IMR-90 (cell line): ENCODE data around the gene FRS3. TPM values are rescaled to one million over a fixed set of nuclear protein-coding genes. Genes with fewer than 3 reads are reported as not detected.

ENCODE experiments used
- ATAC-seq: fragments of 200-7000 bp; cut with Tn5 transposase; 2 replicates; pipeline ENCODE4 v1.9.1; 2020; ENCODE audit warnings: low read depth, mild to moderate bottlenecking, moderate library complexity
- BruUV-seq: library from RNA; stranded (reverse); fragments of 400-500 nt; replicated peaks from 2 replicates; lab custom pipeline; 2021; lab: Mats Ljungman, UMichigan
- CTCF ChIA-PET: fragments of 300-600 bp; formaldehyde crosslinking; extraction: SDS; loops from one replicate; lab custom pipeline; 2021; ENCODE audit warnings: antibody characterized with exemption; lab: Yijun Ruan, JAX
- POLR2A ChIA-PET: fragments of 300-600 bp; sonication (Branson Sonifier 250); formaldehyde crosslinking; loops from one replicate; lab custom pipeline; 2022; ENCODE audit warnings: antibody characterized with exemption; ENCODE audit not compliant: unreplicated experiment; lab: Charles Lee
- DNase-seq: peaks from one replicate; pipeline ENCODE4 v3.0.0; 2013
- H2AFZ ChIP-seq: replicated peaks from 2 replicates; pipeline ENCODE3; 2013; ENCODE audit warnings: low read length, mild to moderate bottlenecking; ENCODE audit not compliant: poor library complexity
- H2AK5ac ChIP-seq: 2 replicates; pipeline ENCODE4 v1.6.1; 2013; ENCODE audit warnings: low read depth, low read length, inconsistent platforms
- H2AK9ac ChIP-seq: replicated peaks from 2 replicates; pipeline ENCODE3; 2013; ENCODE audit warnings: mild to moderate bottlenecking, low read depth, low read length, moderate library complexity; ENCODE audit not compliant: poor library complexity
- H2BK120ac ChIP-seq: 2 replicates; pipeline ENCODE4 v1.6.1; 2013; ENCODE audit warnings: low read depth, low read length, inconsistent platforms
- H2BK15ac ChIP-seq: 3 replicates; pipeline ENCODE4 v1.6.1; 2013; ENCODE audit warnings: low read depth, low read length, inconsistent platforms
- H2BK20ac ChIP-seq: 2 replicates; pipeline ENCODE4 v1.6.1; 2013; ENCODE audit warnings: low read depth, mild to moderate bottlenecking, inconsistent platforms, low read length, moderate library complexity
- H2BK5ac ChIP-seq: 2 replicates; pipeline ENCODE4 v1.6.1; 2013; ENCODE audit warnings: mild to moderate bottlenecking, low read depth, low read length, inconsistent platforms; ENCODE audit not compliant: poor library complexity, severe bottlenecking
- H3K14ac ChIP-seq: replicated peaks from 2 replicates; pipeline ENCODE4 v1.6.1; 2013; ENCODE audit warnings: low read depth, low read length, inconsistent platforms
- H3K18ac ChIP-seq: 2 replicates; pipeline ENCODE4 v1.6.1; 2013; ENCODE audit warnings: low read depth, low read length, control low read depth
- H3K23ac ChIP-seq: 2 replicates; pipeline ENCODE4 v1.6.1; 2013; ENCODE audit warnings: low read depth, low read length, inconsistent platforms
- H3K27ac ChIP-seq: 2 replicates; pipeline ENCODE4 v1.5.1; 2013; ENCODE audit warnings: mild to moderate bottlenecking, control low read depth, low read length; ENCODE audit not compliant: insufficient read depth
- H3K27me3 ChIP-seq: 2 replicates; pipeline ENCODE4 v1.6.1; 2013; ENCODE audit warnings: low read length; ENCODE audit not compliant: control insufficient read depth, insufficient read depth
- H3K36me3 ChIP-seq: 2 replicates; pipeline ENCODE4 v1.6.1; 2013; ENCODE audit warnings: low read length, mixed read lengths; ENCODE audit not compliant: control insufficient read depth, insufficient read depth
- H3K4ac ChIP-seq: 2 replicates; pipeline ENCODE4 v1.6.1; 2013; ENCODE audit warnings: low read depth, low read length, inconsistent platforms
- H3K4me1 ChIP-seq: 2 replicates; pipeline ENCODE4 v1.6.1; 2013; ENCODE audit warnings: low read length, mixed read lengths; ENCODE audit not compliant: control insufficient read depth, insufficient read depth
- H3K4me2 ChIP-seq: 2 replicates; pipeline ENCODE4 v1.6.1; 2013; ENCODE audit warnings: low read depth, mild to moderate bottlenecking, control low read depth, low read length, moderate library complexity
- H3K4me3 ChIP-seq: 2 replicates; pipeline ENCODE4 v1.5.1; 2013; ENCODE audit warnings: low read depth, mild to moderate bottlenecking, control low read depth, low read length, moderate library complexity; ENCODE audit not compliant: insufficient read depth
- H3K56ac ChIP-seq: 2 replicates; pipeline ENCODE4 v1.6.1; 2013; ENCODE audit warnings: low read length, inconsistent platforms; ENCODE audit not compliant: insufficient read depth; ENCODE audit errors: extremely low read depth
- H3K79me1 ChIP-seq, 2 experiments: 2 replicates each; pipeline ENCODE4 v1.6.1; 2013; ENCODE audit warnings: low read length in 2 of 2, inconsistent platforms in 1 of 2, low read depth in 1 of 2
- H3K9ac ChIP-seq: 2 replicates; pipeline ENCODE4 v1.6.1; 2013; ENCODE audit warnings: low read depth, low read length, control low read depth
- H3K9me1 ChIP-seq: 2 replicates; pipeline ENCODE4 v1.6.1; 2013; ENCODE audit warnings: low read length, inconsistent platforms; ENCODE audit not compliant: insufficient read depth
- H3K9me3 ChIP-seq: 2 replicates; pipeline ENCODE4 v1.6.1; 2013; ENCODE audit warnings: low read length; ENCODE audit not compliant: control insufficient read depth, insufficient read depth
- H4K20me1 ChIP-seq: 2 replicates; pipeline ENCODE4 v1.6.1; 2013; ENCODE audit warnings: low read length, inconsistent platforms; ENCODE audit not compliant: insufficient read depth
- H4K5ac ChIP-seq: 2 replicates; pipeline ENCODE4 v1.6.1; 2013; ENCODE audit warnings: mild to moderate bottlenecking, low read depth, low read length, control low read depth
- H4K8ac ChIP-seq, 2 experiments: 2 replicates each; pipeline ENCODE4 v1.6.1; 2013; ENCODE audit warnings: low read depth in 2 of 2, low read length in 2 of 2, control low read depth in 1 of 2, inconsistent platforms in 1 of 2
- H4K91ac ChIP-seq: 2 replicates; pipeline ENCODE4 v1.6.1; 2013; ENCODE audit warnings: low read depth, low read length, inconsistent platforms; ENCODE audit not compliant: insufficient read depth
- BHLHE40 ChIP-seq: fragments of 150-350 bp; IDR thresholded peaks from 2 replicates; pipeline ENCODE4 v1.6.1; 2016; ENCODE audit warnings: mild to moderate bottlenecking, low read depth, low read length
- CEBPB ChIP-seq: IDR thresholded peaks from 2 replicates; pipeline ENCODE4 v1.6.1; 2012; ENCODE audit warnings: low read depth, low read length, improper control_type of control experiment
- CHD1 ChIP-seq: IDR thresholded peaks from 2 replicates; pipeline ENCODE4 v1.6.1; 2012; ENCODE audit warnings: low read depth, low read length, improper control_type of control experiment
- CTCF ChIP-seq: conservative IDR thresholded peaks from 2 replicates; pipeline ENCODE4 v1.5.1; 2012; ENCODE audit warnings: mild to moderate bottlenecking, low read depth, low read length, improper control_type of control experiment
- ELK1 ChIP-seq: fragments of 150-350 bp; IDR thresholded peaks from 2 replicates; pipeline ENCODE4 v1.6.1; 2016; ENCODE audit warnings: low read depth, mild to moderate bottlenecking, low read length, moderate library complexity, borderline replicate concordance
- FOS ChIP-seq: fragments of 150-350 bp; IDR thresholded peaks from 2 replicates; pipeline ENCODE4 v1.6.1; 2016; ENCODE audit warnings: low read depth, low read length
- MAFK ChIP-seq: IDR thresholded peaks from 2 replicates; pipeline ENCODE4 v1.6.1; 2012; ENCODE audit warnings: low read depth, low read length, improper control_type of control experiment
- MAZ ChIP-seq: IDR thresholded peaks from 2 replicates; pipeline ENCODE4 v1.6.1; 2012; ENCODE audit warnings: low read depth, mild to moderate bottlenecking, low read length, improper control_type of control experiment, moderate library complexity, borderline replicate concordance
- MXI1 ChIP-seq: IDR thresholded peaks from 2 replicates; pipeline ENCODE4 v1.6.1; 2012; ENCODE audit warnings: low read depth, mild to moderate bottlenecking, low read length, moderate library complexity, borderline replicate concordance
- NFE2L2 ChIP-seq: fragments of 150-350 bp; IDR thresholded peaks from 2 replicates; pipeline ENCODE4 v1.6.1; 2016; ENCODE audit warnings: low read depth, mild to moderate bottlenecking, low read length
- POLR2A ChIP-seq: IDR thresholded peaks from 2 replicates; pipeline ENCODE4 v1.6.1; 2012; ENCODE audit warnings: mild to moderate bottlenecking, low read depth, low read length
- RAD21 ChIP-seq: IDR thresholded peaks from 2 replicates; pipeline ENCODE4 v1.6.1; 2012; ENCODE audit warnings: low read length, improper control_type of control experiment
- RCOR1 ChIP-seq: IDR thresholded peaks from 2 replicates; pipeline ENCODE4 v1.6.1; 2012; ENCODE audit warnings: mild to moderate bottlenecking, low read length, improper control_type of control experiment; ENCODE audit not compliant: insufficient replicate concordance
- SMC3 ChIP-seq: fragments of 150-350 bp; IDR thresholded peaks from 2 replicates; pipeline ENCODE4 v1.6.1; 2016; ENCODE audit warnings: low read depth, mild to moderate bottlenecking, antibody characterized with exemption, low read length, moderate library complexity
- WGBS, 2 experiments: methylation state at CpG; one replicate each; pipeline versions ENCODE4 v1.1.5 to v1.1.7; 2013; ENCODE audit warnings: missing lambda C conversion rate in 2 of 2; ENCODE audit not compliant: insufficient read length in 1 of 2; ENCODE audit errors: extremely low coverage in 2 of 2; 5-methylcytosine and 5-hydroxymethylcytosine counted together
- dilution Hi-C: fragments of 300-500 bp; cut with HindIII; formaldehyde crosslinking; loops from one replicate; pipeline ENCODE4 v1.14.3; 2018; ENCODE audit warnings: low sequenced_read_pairs; ENCODE audit not compliant: unreplicated experiment
- in situ Hi-C: fragments of 300-500 bp; cut with MboI; formaldehyde crosslinking; loops from 3 replicates; pipeline ENCODE4 v1.14.3; 2019; ENCODE audit warnings: low sequenced_read_pairs, inconsistent platforms, mixed read lengths
- intact Hi-C: fragments of 100-400 bp; cut with micrococcal nuclease; formaldehyde crosslinking; loops from 2 replicates; pipeline ENCODE4 v1.10.0; 2022
- polyA plus RNA-seq, 3 experiments: library from polyadenylated mRNA; depleted of rRNA; stranded (reverse); fragments of >200 nt; gene quantifications; 2 replicates each; pipeline ENCODE4 v1.2.3, GENCODE V29; 2012; ENCODE audit warnings: low replicate concordance in 1 of 3
- total RNA-seq: library from RNA; depleted of rRNA; stranded (reverse); fragments of >200 nt; gene quantifications from 2 replicates; pipeline ENCODE4 v1.2.3, GENCODE V29; 2012
- TF ChIP-seq, protein P1 (sequence below): fragments of 150-350 bp; IDR thresholded peaks from 2 replicates; pipeline ENCODE4 v1.6.1; 2017; ENCODE audit warnings: mild to moderate bottlenecking, antibody characterized with exemption, low read length, low read depth

The FRS3 gene
- total and polyA plus RNA-seq, 2 of the 4 experiments (the other 2 are of a cell fraction), result 0.54 to 3.8 TPM

DNA sequence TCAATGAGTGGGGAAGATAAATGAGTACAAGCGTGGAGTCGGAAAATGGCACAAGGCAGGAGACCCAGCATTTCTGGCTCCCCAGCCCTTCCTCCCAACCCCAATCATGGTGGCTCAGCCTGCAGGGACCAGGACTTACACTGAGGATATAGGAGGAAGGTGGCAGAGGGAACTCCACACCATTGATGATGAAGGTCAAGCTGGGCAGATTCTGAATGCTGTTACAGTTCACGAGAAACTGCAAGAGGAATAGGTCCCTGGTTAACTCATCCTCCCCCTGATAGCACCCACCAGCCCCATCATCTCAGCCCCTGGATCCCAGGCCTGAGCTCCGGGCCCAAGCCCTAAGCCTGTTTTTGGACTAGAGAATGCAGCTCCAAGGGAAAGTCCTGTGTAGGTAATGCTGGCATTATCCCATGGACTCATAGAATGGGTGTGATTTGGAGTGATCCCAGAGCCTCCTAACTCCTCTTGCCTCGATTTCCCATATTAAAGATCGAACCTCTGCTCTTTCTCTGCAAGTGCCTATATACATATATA, 42.0 kb downstream of the FRS3 start:
- intact Hi-C loops, result no loop called here
- dilution Hi-C loops, result no loop called here
- CTCF ChIA-PET, result no interaction called here

More for the DNA sequence above, 42.0 kb downstream of the FRS3 start:
- no peaks in the 10 kb centered on the region for H4K20me1 ChIP-seq
- H3K23ac ChIP-seq, result no peak overlapping the region
- POLR2A ChIA-PET, result no interaction called here
- H3K27ac ChIP-seq, result no peak overlapping the region
- in situ Hi-C loops, result no loop called here
- no peak for DNase-seq
- H3K79me1 ChIP-seq, result peaks cover under 1 to 9% of the 10 kb centered on the region in 2 experiments; a peak in 1 of 4 replicates
- no TSS peak for BruUV-seq
- TF ChIP-seq SMC3 (no peak), RAD21 (no peak), RCOR1 (no peak), MXI1 (no peak), ELK1 (no peak), BHLHE40 (no peak), CHD1 (no peak), CEBPB (no peak), POLR2A (no peak), FOS (no peak), MAFK (no peak), MAZ (no peak), NFE2L2 (no peak), CTCF (no peak)
- TF ChIP-seq, protein P1, sequence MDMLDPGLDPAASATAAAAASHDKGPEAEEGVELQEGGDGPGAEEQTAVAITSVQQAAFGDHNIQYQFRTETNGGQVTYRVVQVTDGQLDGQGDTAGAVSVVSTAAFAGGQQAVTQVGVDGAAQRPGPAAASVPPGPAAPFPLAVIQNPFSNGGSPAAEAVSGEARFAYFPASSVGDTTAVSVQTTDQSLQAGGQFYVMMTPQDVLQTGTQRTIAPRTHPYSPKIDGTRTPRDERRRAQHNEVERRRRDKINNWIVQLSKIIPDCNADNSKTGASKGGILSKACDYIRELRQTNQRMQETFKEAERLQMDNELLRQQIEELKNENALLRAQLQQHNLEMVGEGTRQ, result no peak
- no peak overlapping the region for H2AK9ac ChIP-seq
- H2BK15ac ChIP-seq, result no peak overlapping the region
- no peak overlapping the region for H2BK5ac ChIP-seq
- no peak overlapping the region for H2BK120ac ChIP-seq
- no peak overlapping the region for H3K18ac ChIP-seq
- H3K9ac ChIP-seq, result no peak overlapping the region
- H3K9me3 ChIP-seq, result no peaks in the 10 kb centered on the region
- H3K4me3 ChIP-seq, result no peak overlapping the region
- no peak overlapping the region for H3K14ac ChIP-seq
- H4K8ac ChIP-seq, result no peak overlapping the region
- WGBS, 2 experiments, result no CpG with 5 or more reads among the region's 6 CpGs
- H4K91ac ChIP-seq, result no peak overlapping the region
- no peak overlapping the region for H3K4me2 ChIP-seq
- no peak overlapping the region for H3K56ac ChIP-seq
- H4K5ac ChIP-seq, result no peak overlapping the region
- no peak overlapping the region for H3K4ac ChIP-seq
- H3K27me3 ChIP-seq, result peaks cover 4% of the 10 kb centered on the region; the same call in 1 of the 2 replicates
- peaks cover 10% of the 10 kb centered on the region for H3K4me1 ChIP-seq
- H3K36me3 ChIP-seq, result no peaks in the 10 kb centered on the region
- H3K9me1 ChIP-seq, result peaks cover 4% of the 10 kb centered on the region; the same call in 1 of the 2 replicates
- no peak overlapping the region for H2BK20ac ChIP-seq
- no peak for ATAC-seq
- H2AK5ac ChIP-seq, result no peak overlapping the region
- H2AFZ ChIP-seq, result no peak overlapping the region
